H1 (cell line): ENCODE data around the gene DEXI. TPM values are rescaled to one million over a fixed set of nuclear protein-coding genes. Genes with fewer than 3 reads are reported as not detected.

Experiments used
- CTCF ChIA-PET: fragments of 300-600 bp; sonication (Branson Sonifier 250); formaldehyde crosslinking; loops from one replicate; lab custom pipeline; 2021; ENCODE audit not compliant: partially characterized antibody; lab: Charles Lee
- POLR2A ChIA-PET: fragments of 300-600 bp; sonication (Branson Sonifier 250); formaldehyde crosslinking; loops from one replicate; lab custom pipeline; 2021; ENCODE audit warnings: inconsistent platforms; ENCODE audit not compliant: partially characterized antibody; lab: Charles Lee
- DNase-seq, 2 experiments: peaks; one replicate each; pipeline versions ENCODE4 v3.0.0 to v3.0.0-alpha.2; 2010 to 2022; ENCODE audit warnings: low spot score in 2 of 2, low read depth in 1 of 2, mixed read lengths in 1 of 2
- FAIRE-seq: peaks from 2 replicates; lab custom pipeline; 2011; peaks lifted over from hg19 to GRCh38; lab: Jason Lieb, UNC
- H2AFZ ChIP-seq: 2 replicates; pipeline ENCODE4 v1.8.1; 2012; ENCODE audit warnings: low read length, inconsistent platforms
- H2AK5ac ChIP-seq: 2 replicates; pipeline ENCODE4 v1.6.1; 2013; ENCODE audit warnings: low read depth, low read length
- H2BK120ac ChIP-seq: replicated peaks from 2 replicates; pipeline ENCODE3; 2013; ENCODE audit warnings: low read depth, low read length, inconsistent platforms
- H2BK12ac ChIP-seq: 2 replicates; pipeline ENCODE4 v1.6.1; 2013; ENCODE audit warnings: low read depth, low read length
- H2BK15ac ChIP-seq: 2 replicates; pipeline ENCODE4 v1.6.1; 2013; ENCODE audit warnings: low read length
- H2BK20ac ChIP-seq: 2 replicates; pipeline ENCODE4 v1.6.1; 2013; ENCODE audit warnings: low read length
- H2BK5ac ChIP-seq: 2 replicates; pipeline ENCODE4 v1.6.1; 2013; ENCODE audit warnings: low read depth, low read length
- H3K14ac ChIP-seq: 2 replicates; pipeline ENCODE4 v1.6.1; 2013; ENCODE audit warnings: inconsistent platforms; ENCODE audit not compliant: insufficient read length
- H3K18ac ChIP-seq: 2 replicates; pipeline ENCODE4 v1.6.1; 2013; ENCODE audit warnings: low read length; ENCODE audit errors: extremely low read depth
- H3K23ac ChIP-seq: 2 replicates; pipeline ENCODE4 v1.6.1; 2013; ENCODE audit warnings: inconsistent platforms; ENCODE audit not compliant: insufficient read length
- H3K23me2 ChIP-seq: 2 replicates; pipeline ENCODE4 v1.6.1; 2013; ENCODE audit warnings: low read depth, low read length
- H3K27ac ChIP-seq: 2 replicates; pipeline ENCODE4 v1.6.1; 2011; ENCODE audit warnings: low read depth, low read length, inconsistent platforms
- H3K27me3 ChIP-seq, 4 experiments: replicated peaks in 1 of 4; 1 replicate in 1 of 4; 2 replicates in 3 of 4; pipeline versions ENCODE4 v1.6.1 to v1.8.1; 2011 to 2013; ENCODE audit warnings: low read length in 3 of 4, mild to moderate bottlenecking in 3 of 4, inconsistent platforms in 2 of 4, mixed read lengths in 2 of 4, moderate library complexity in 1 of 4; ENCODE audit not compliant: control insufficient read depth in 3 of 4, insufficient read depth in 3 of 4; ENCODE audit errors: extremely low read depth in 1 of 4
- H3K36me3 ChIP-seq, 4 experiments: 2 replicates each; pipeline versions ENCODE4 v1.6.1 to v1.8.1; 2011 to 2013; ENCODE audit warnings: mild to moderate bottlenecking in 4 of 4, low read length in 3 of 4, moderate library complexity in 2 of 4, control low read depth in 1 of 4, inconsistent platforms in 1 of 4; ENCODE audit not compliant: insufficient read depth in 4 of 4, control insufficient read depth in 2 of 4
- H3K4ac ChIP-seq: replicated peaks from 2 replicates; pipeline ENCODE3; 2013; ENCODE audit warnings: low read length, low read depth, mixed read lengths, inconsistent platforms; ENCODE audit not compliant: insufficient read length
- H3K4me1 ChIP-seq, 4 experiments: replicated peaks in 1 of 4; 1 replicate in 1 of 4; 2 replicates in 3 of 4; pipeline versions ENCODE4 v1.6.1 to v1.8.1; 2011 to 2013; ENCODE audit warnings: low read length in 3 of 4, inconsistent platforms in 2 of 4, mixed read lengths in 1 of 4; ENCODE audit not compliant: insufficient read depth in 4 of 4, control insufficient read depth in 3 of 4
- H3K4me2 ChIP-seq, 2 experiments: 2 replicates each; pipeline versions ENCODE4 v1.6.1 to v1.8.1; 2011 to 2013; ENCODE audit warnings: low read depth in 2 of 2, low read length in 2 of 2, control low read depth in 1 of 2, inconsistent platforms in 1 of 2, mild to moderate bottlenecking in 1 of 2; ENCODE audit not compliant: insufficient read depth in 1 of 2
- H3K4me3 ChIP-seq, 4 experiments: fragments of 200-600, 300-600 bp in 1 of 4; sonication (generic), shearing (Covaris generic), sonication (Bioruptor Twin) in 1 of 4; 2 replicates each; pipeline versions ENCODE4 v1.5.1 to v1.8.1; 2011 to 2016; ENCODE audit warnings: low read length in 4 of 4, low read depth in 3 of 4, control low read depth in 2 of 4, inconsistent platforms in 2 of 4, mild to moderate bottlenecking in 2 of 4, mixed read lengths in 1 of 4, moderate library complexity in 1 of 4; ENCODE audit not compliant: insufficient read depth in 2 of 4; ENCODE audit errors: extremely low read depth in 1 of 4
- H3K56ac ChIP-seq: replicated peaks from 2 replicates; pipeline ENCODE3; 2013; ENCODE audit warnings: low read depth, mild to moderate bottlenecking, mixed read lengths, low read length, inconsistent platforms; ENCODE audit not compliant: insufficient read length
- H3K79me1 ChIP-seq: 2 replicates; pipeline ENCODE4 v1.6.1; 2013; ENCODE audit warnings: low read depth, low read length, control low read depth
- H3K79me2 ChIP-seq, 2 experiments: 2 replicates each; pipeline versions ENCODE4 v1.6.1 to v1.8.1; 2012 to 2013; ENCODE audit warnings: low read length in 2 of 2, mild to moderate bottlenecking in 2 of 2, inconsistent platforms in 1 of 2; ENCODE audit not compliant: insufficient read depth in 2 of 2, control insufficient read depth in 1 of 2
- H3K9ac ChIP-seq, 4 experiments: replicated peaks in 1 of 4; 1 replicate in 1 of 4; 2 replicates in 3 of 4; pipeline versions ENCODE4 v1.6.1 to v1.8.1; 2011 to 2013; ENCODE audit warnings: low read depth in 3 of 4, low read length in 3 of 4, control low read depth in 2 of 4, mild to moderate bottlenecking in 2 of 4, moderate library complexity in 2 of 4, inconsistent platforms in 1 of 4; ENCODE audit errors: extremely low read depth in 1 of 4
- H3K9me3 ChIP-seq, 2 experiments: 2 replicates each; pipeline versions ENCODE4 v1.6.1 to v1.8.1; 2012 to 2013; ENCODE audit warnings: mild to moderate bottlenecking in 2 of 2, moderate library complexity in 2 of 2, control low read depth in 1 of 2, inconsistent platforms in 1 of 2, low read depth in 1 of 2, low read length in 1 of 2, mixed read lengths in 1 of 2; ENCODE audit not compliant: insufficient read depth in 2 of 2
- H4K20me1 ChIP-seq, 2 experiments: replicated peaks in 1 of 2; 2 replicates each; pipeline versions ENCODE3 to v1.8.1; 2011 to 2013; ENCODE audit warnings: inconsistent platforms in 2 of 2, low read length in 2 of 2, mild to moderate bottlenecking in 1 of 2; ENCODE audit not compliant: insufficient read depth in 2 of 2, control insufficient read depth in 1 of 2
- H4K5ac ChIP-seq: 2 replicates; pipeline ENCODE4 v1.6.1; 2013; ENCODE audit warnings: low read length, low read depth, mixed read lengths, inconsistent platforms; ENCODE audit not compliant: insufficient read length
- H4K8ac ChIP-seq: 2 replicates; pipeline ENCODE4 v1.8.0; 2013; ENCODE audit warnings: mild to moderate bottlenecking, moderate library complexity, low read length, inconsistent platforms; ENCODE audit not compliant: insufficient read depth; ENCODE audit errors: extremely low read depth
- H4K91ac ChIP-seq: replicated peaks from 2 replicates; pipeline ENCODE3; 2013; ENCODE audit warnings: low read length, mixed read lengths, inconsistent platforms; ENCODE audit not compliant: insufficient read length
- BCL11A ChIP-seq, 2 experiments: IDR thresholded peaks; one replicate each; pipeline ENCODE4 v1.6.1; 2011; ENCODE audit warnings: low read depth in 2 of 2, low read length in 2 of 2, mild to moderate bottlenecking in 2 of 2
- CBX5 ChIP-seq: fragments of 300-800, 300-1000 bp; sonication (generic); IDR thresholded peaks from 2 replicates; pipeline ENCODE4 v1.7.1; 2016; ENCODE audit warnings: antibody characterized with exemption, low read length, low read depth
- CTBP2 ChIP-seq: IDR thresholded peaks from 2 replicates; pipeline ENCODE4 v1.7.0; 2011; ENCODE audit warnings: borderline replicate concordance, mild to moderate bottlenecking, moderate library complexity, mixed read lengths, low read length; ENCODE audit not compliant: insufficient read depth, insufficient read length
- EGR1 ChIP-seq: IDR thresholded peaks from 2 replicates; pipeline ENCODE4 v1.6.1; 2011; ENCODE audit warnings: low read depth, low read length, borderline replicate concordance
- MAFK ChIP-seq: IDR thresholded peaks from 2 replicates; pipeline ENCODE4 v1.6.1; 2012; ENCODE audit warnings: low read depth, mild to moderate bottlenecking, improper control_type of control experiment, low read length
- NANOG ChIP-seq: IDR thresholded peaks from 2 replicates; pipeline ENCODE4 v1.6.1; 2011; ENCODE audit warnings: low read length, low read depth, mild to moderate bottlenecking, inconsistent platforms; ENCODE audit not compliant: insufficient read depth, poor library complexity, severe bottlenecking
- RFX5 ChIP-seq: IDR thresholded peaks from 2 replicates; pipeline ENCODE4 v1.6.1; 2011; ENCODE audit warnings: low read depth, low read length, improper control_type of control experiment, borderline replicate concordance
- RNF2 ChIP-seq: fragments of 200-900, 300-1000 bp; sonication (generic); IDR thresholded peaks from 2 replicates; pipeline ENCODE4 v1.7.1; 2016; ENCODE audit warnings: borderline replicate concordance, low read depth, mild to moderate bottlenecking, antibody characterized with exemption, low read length; ENCODE audit not compliant: poor library complexity, severe bottlenecking; ENCODE audit errors: missing control alignments
- SIN3A ChIP-seq, 2 experiments: IDR thresholded peaks in 1 of 2; conservative IDR thresholded peaks in 1 of 2; 2 replicates each; pipeline ENCODE4 v1.6.1; 2011 to 2012; ENCODE audit warnings: low read length in 2 of 2, improper control_type of control experiment in 1 of 2, low read depth in 1 of 2, mild to moderate bottlenecking in 1 of 2
- TCF12 ChIP-seq: IDR thresholded peaks from 2 replicates; pipeline ENCODE4 v1.6.1; 2011; ENCODE audit warnings: low read depth, mild to moderate bottlenecking, low read length
- TEAD4 ChIP-seq: IDR thresholded peaks from 2 replicates; pipeline ENCODE4 v1.6.1; 2012; ENCODE audit warnings: low read depth, low read length, inconsistent platforms, mixed read lengths
- WGBS, 2 experiments: shearing (Covaris generic) in 1 of 2; methylation state at CpG; one replicate each; pipeline versions ENCODE4 v1.1.6 to v1.1.7; 2013 to 2015; ENCODE audit warnings: low lambda C conversion rate in 2 of 2, mixed read lengths in 2 of 2, inconsistent platforms in 1 of 2, low coverage in 1 of 2, missing lambda C conversion rate in 1 of 2; ENCODE audit not compliant: insufficient replicate concordance in 2 of 2, insufficient coverage in 1 of 2, insufficient read length in 1 of 2; ENCODE audit errors: extremely low coverage in 1 of 2, missing lambda C conversion rate in 1 of 2; 5-methylcytosine and 5-hydroxymethylcytosine counted together
- polyA plus RNA-seq, 7 experiments: library from polyadenylated mRNA; depleted of rRNA in 3 of 7; stranded (reverse) in 5 of 7; unstranded in 2 of 7; fragments of >200 nt in 5 of 7; fragments of 200-250 nt in 2 of 7; gene quantifications; 1 replicate in 5 of 7; 2 replicates in 1 of 7; 4 replicates in 1 of 7; pipeline versions ENCODE4 v1.2.1 to v1.2.3, GENCODE V29; 2011 to 2013; ENCODE audit warnings: missing spikeins in 2 of 7, mixed read lengths in 2 of 7
- total RNA-seq: library from RNA; stranded (reverse); fragmentation: NEBNext Ultra II Directional; extraction: Animal tissue kit (Norgen Biotek cat#: 25700); gene quantifications from 2 replicates; pipeline ENCODE4 v1.2.1, GENCODE V29; 2021

The DEXI gene
- total and polyA plus RNA-seq, 2 of the 8 experiments (the other 6 are each of a cell fraction or from before 2014, with no cell fraction given), result 39.5 to 47.3 TPM

- no peak overlapping the region for H3K27ac ChIP-seq
- peak overlapping the region; percentile 53; the same call in 1 of the 2 replicates for H2BK15ac ChIP-seq
- no peaks in the 10 kb centered on the region for H3K9me3 ChIP-seq
- H3K36me3 ChIP-seq, result no peaks in the 10 kb centered on the region
- H3K23ac ChIP-seq, result no peak overlapping the region
- no peak overlapping the region; the same call in 1 of the 2 replicates for H2AK5ac ChIP-seq
- H2AFZ ChIP-seq, result no peak overlapping the region
- no peaks in the 10 kb centered on the region for H3K27me3 ChIP-seq
- no peak overlapping the region for H3K9ac ChIP-seq
- H2BK20ac ChIP-seq, result no peak overlapping the region
- 40% methylated on average over 7 of the region's 7 CpGs; no CpG with 5 or more reads in 1 of the 2 experiments for WGBS, 2 experiments
- H3K56ac ChIP-seq, result no peak overlapping the region
- no peak overlapping the region for H3K14ac ChIP-seq
- POLR2A ChIA-PET, result interaction anchor here (0.7 to 2.9 kb wide), 5 partner anchors 8 to 457 kb away, joined by 3 to 11 read pairs (median 3); no protein-coding TSS in a partner anchor
- no peak overlapping the region for H3K18ac ChIP-seq
- DNase-seq, result peak; percentile 46 to 63
- no peak overlapping the region for H2BK120ac ChIP-seq
- 0 out of 2 replicates have a peak overlapping the region, but pooled peaks have one; percentile 27 for H2BK5ac ChIP-seq
- H3K79me2 ChIP-seq, result peaks cover 0 to 54% of the 10 kb centered on the region in 2 experiments; a peak in 2 of 4 replicates
- H3K4ac ChIP-seq, result no peak overlapping the region
- H4K8ac ChIP-seq, result no peak overlapping the region
- CTCF ChIA-PET, result interaction anchor here (0.6 to 7.8 kb wide), 14 partner anchors 9 to 422 kb away, joined by 3 to 117 read pairs (median 4); no protein-coding TSS in a partner anchor
- no peaks in the 10 kb centered on the region; the same call in 1 of the 2 replicates for H3K23me2 ChIP-seq
- H4K5ac ChIP-seq, result no peak overlapping the region
- peaks cover 0 to 10% of the 10 kb centered on the region in 2 experiments for H4K20me1 ChIP-seq
- H3K4me1 ChIP-seq, result peaks cover 20 to 39% (median 27%) of the 10 kb centered on the region in 4 experiments
- H4K91ac ChIP-seq, result no peak overlapping the region
- H3K4me2 ChIP-seq, result peak overlapping the region; percentile 28 to 31; a peak in 3 of 4 replicates
- peaks cover 4% of the 10 kb centered on the region; the same call in 1 of the 2 replicates for H3K79me1 ChIP-seq
- no peak overlapping the region for H3K4me3 ChIP-seq
- FAIRE-seq, result no peak
- H2BK12ac ChIP-seq, result 0 out of 2 replicates have a peak overlapping the region, but pooled peaks have one; percentile 2
- no peak for TF ChIP-seq CBX5
- TF ChIP-seq TEAD4, result peak; percentile 12; the same call in 1 of the 2 replicates
- no peak for TF ChIP-seq RNF2
- TF ChIP-seq MAFK, result no peak
- peak; percentile 67 for TF ChIP-seq CTBP2
- TF ChIP-seq EGR1, result no peak
- TF ChIP-seq BCL11A (IDR thresholded peaks at IDR 0.05; ENCODE audit: low read depth in 2 of 2, low read length in 2 of 2), result no peak
- peak in 1 of 2 experiments; percentile 64; a peak in 2 of 4 replicates for TF ChIP-seq SIN3A (conservative IDR thresholded peaks at IDR 0.05 in 1 of 2, IDR thresholded peaks at IDR 0.05 in 1 of 2; ENCODE audit: low read depth in 1 of 2, low read length in 2 of 2)
- TF ChIP-seq RFX5, result 0 out of 2 replicates have a peak, but pooled peaks have one; percentile 48
- TF ChIP-seq TCF12, result 0 out of 2 replicates have a peak, but pooled peaks have one; percentile 61
- peak; percentile 32 for TF ChIP-seq NANOG
Measured at GRCh38 chr16:10949424-10949970, 7.2 kb upstream of the DEXI start.
